ENCODE results near the gene KHDC4.

KHDC4 gene

DNA sequence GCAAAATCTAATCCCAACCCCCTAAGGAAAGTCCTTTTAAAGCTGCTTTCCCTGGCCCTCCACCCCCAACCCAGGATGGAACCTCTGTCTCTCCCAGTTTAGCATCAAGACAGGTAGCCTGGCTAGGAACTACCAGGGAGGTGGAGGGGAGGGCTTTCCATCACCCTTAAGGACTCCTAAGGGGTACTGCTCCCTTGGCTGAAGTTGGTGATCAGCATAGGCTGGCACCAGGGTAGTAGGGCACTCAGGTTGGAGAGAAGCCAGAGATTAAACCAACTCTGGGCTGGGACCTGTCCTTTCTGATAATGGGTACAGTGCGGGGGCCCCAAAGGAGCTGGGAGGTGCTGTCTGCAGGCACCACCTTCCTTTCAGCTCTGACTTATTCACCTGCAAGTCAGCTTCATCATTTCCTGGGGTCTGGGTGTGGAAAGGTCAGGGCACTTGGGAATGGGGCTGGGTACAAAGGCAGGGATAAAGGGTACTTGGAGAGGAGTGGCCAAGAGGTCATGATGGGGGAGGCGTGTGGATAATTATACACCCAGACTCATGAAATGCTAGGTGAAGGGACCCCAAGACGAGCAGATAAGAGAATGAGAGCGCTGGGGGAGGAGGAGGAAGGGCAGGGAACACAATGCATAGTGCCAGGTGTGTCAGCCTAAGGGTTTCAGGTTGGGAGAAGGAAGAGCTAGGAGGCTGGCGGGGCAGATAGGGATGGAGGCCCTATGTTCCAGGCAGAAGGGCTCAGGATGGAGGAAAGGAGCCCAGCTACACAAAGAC, 42.9 kb upstream of the KHDC4 start:
- H3K4me1 ChIP-seq (ENCODE audit: control insufficient read depth, insufficient read depth, low read length, poor library complexity, severe bottlenecking) = peaks cover 53% of the 10 kb centered on the region
- 3 to 4% methylated on average over 3 to 5 of the region's 5 CpGs for WGBS, 2 experiments (ENCODE audit: insufficient coverage in 2 of 2)

DNA sequence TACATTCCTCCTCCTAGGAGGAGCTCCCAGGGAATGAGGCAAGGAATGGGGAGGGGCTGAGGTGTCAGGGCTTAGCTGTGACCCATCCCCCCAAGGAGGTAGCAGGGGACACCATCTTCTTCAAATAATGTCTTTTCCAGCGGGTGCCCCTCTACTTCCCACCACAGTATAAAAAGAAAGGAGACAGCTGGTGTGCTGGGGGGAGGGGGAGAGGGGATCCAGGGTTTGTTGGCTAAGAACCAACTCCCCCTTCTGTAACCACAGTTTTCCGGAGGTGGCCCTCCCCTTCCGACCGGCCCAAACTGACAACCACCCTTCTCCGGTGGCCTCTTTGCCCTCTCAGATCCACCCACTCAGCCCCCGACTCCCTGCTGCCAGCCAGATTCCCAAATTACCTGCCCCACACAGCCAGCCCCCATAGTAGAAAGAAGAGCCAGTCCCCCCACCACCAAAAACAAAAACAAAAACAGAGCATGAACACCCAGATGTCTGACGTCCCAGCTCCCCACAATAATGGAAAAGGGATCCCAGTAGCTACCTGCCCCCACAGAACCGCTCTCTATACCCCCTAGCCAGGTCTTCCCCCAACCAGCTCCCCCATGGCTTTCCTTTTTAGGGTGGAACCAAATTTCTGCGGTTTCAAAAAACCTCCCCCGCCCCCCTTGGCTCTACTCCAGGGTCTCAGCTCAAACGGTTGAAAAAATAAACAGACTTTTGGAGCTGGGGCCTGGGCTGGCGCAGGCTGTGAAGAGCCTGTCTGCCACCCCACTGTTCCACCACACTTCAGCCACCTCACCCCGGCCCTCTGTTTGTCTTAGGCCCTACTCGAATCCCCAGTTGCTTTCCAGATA, 42.1 kb upstream of the KHDC4 start:
- Histone ChIP-seq H3K27ac (ENCODE audit: low read depth, low read length, severe bottlenecking) (peak overlapping the region; percentile 82), H3K4me1 (ENCODE audit: control insufficient read depth, insufficient read depth, low read length, poor library complexity, severe bottlenecking) (peaks cover 57% of the 10 kb centered on the region), H3K9me3 (ENCODE audit: control insufficient read depth, low read length) (no peaks in the 10 kb centered on the region), H3K4me3 (ENCODE audit: extremely low read depth, insufficient read depth, low read length, poor library complexity, severe bottlenecking) (peak overlapping the region; percentile 80), H3K36me3 (ENCODE audit: control insufficient read depth, insufficient read depth, low read length) (peaks cover 20% of the 10 kb centered on the region)
- 0 to 2% methylated on average over 7 to 9 of the region's 14 CpGs for WGBS, 2 experiments (ENCODE audit: insufficient coverage in 2 of 2)

More for the DNA sequence above, 42.9 kb upstream of the KHDC4 start:
- Histone ChIP-seq H3K9me3 (ENCODE audit: control insufficient read depth, low read length) (no peaks in the 10 kb centered on the region), H3K27ac (ENCODE audit: low read depth, low read length, severe bottlenecking) (peak overlapping the region; percentile 82), H3K4me3 (ENCODE audit: extremely low read depth, insufficient read depth, low read length, poor library complexity, severe bottlenecking) (peak overlapping the region; percentile 80), H3K36me3 (ENCODE audit: control insufficient read depth, insufficient read depth, low read length) (peaks cover 20% of the 10 kb centered on the region)

- Histone ChIP-seq H3K36me3 (ENCODE audit: control insufficient read depth, insufficient read depth, low read length) (peaks cover 20% of the 10 kb centered on the region), H3K4me1 (ENCODE audit: control insufficient read depth, insufficient read depth, low read length, poor library complexity, severe bottlenecking) (peaks cover 57% of the 10 kb centered on the region), H3K9me3 (ENCODE audit: control insufficient read depth, low read length) (no peaks in the 10 kb centered on the region), H3K27ac (ENCODE audit: low read depth, low read length, severe bottlenecking) (peak overlapping the region; percentile 60), H3K4me3 (ENCODE audit: extremely low read depth, insufficient read depth, low read length, poor library complexity, severe bottlenecking) (peak overlapping the region; percentile 80)
- WGBS, 2 experiments (ENCODE audit: insufficient coverage in 2 of 2) = 42 to 53% methylated on average over 3 of the region's 4 CpGs
These were observed 41.3 kb upstream of the KHDC4 start for GRCh38 chr1:155975375-155976061.

DNA sequence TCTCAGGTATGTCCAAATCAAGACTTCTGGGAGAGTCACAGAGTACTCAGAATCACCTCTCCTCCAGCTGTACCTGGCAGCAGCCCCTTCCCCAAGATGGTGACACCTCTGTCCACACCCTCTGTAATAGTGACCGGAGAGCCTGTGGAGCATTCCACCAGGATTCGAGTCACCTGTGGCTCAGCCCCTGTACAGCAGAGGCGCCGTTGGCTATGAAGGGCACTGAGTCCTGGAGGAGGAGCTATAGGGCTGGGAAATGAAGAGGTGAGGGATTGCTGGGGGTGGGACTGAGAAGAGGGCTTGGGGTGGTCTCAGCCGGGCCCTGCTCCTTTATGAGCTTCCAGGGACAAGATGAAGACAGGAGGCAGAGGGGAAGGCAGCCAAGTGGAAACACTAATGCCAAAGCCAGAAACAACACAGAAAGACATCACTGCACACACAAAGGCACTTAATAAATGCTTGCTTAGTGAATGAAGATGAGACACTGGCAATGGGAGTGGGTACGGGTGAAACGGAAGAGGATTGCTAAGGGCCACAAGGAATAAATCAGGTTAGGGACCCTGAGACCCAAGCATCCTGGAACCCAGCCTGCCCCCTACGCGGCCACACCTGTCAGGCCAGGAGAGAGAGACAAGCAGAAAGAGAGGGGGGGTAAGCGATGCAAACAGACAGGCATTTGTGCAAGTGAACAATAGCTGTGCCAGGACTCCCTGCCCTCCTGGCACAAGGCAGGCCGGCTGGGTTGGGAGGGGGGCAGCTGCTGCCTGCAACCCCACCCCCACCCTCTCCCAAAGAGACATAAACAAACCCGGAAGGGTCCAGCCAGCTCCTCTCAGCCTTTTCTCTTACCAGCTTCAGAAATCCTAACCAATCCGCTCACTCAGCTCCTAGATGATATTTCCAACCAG, 40.2 kb upstream of the KHDC4 start:
- H3K4me1 ChIP-seq (ENCODE audit: control insufficient read depth, insufficient read depth, low read length, poor library complexity, severe bottlenecking) = peaks cover 57% of the 10 kb centered on the region
- H3K4me3 ChIP-seq (ENCODE audit: extremely low read depth, insufficient read depth, low read length, poor library complexity, severe bottlenecking) = peak overlapping the region; percentile 80
- WGBS, 2 experiments (ENCODE audit: insufficient coverage in 2 of 2) = 81 to 84% methylated on average over 7 to 8 of the region's 13 CpGs
- H3K27ac ChIP-seq (ENCODE audit: low read depth, low read length, severe bottlenecking) = no peak overlapping the region
- H3K36me3 ChIP-seq (ENCODE audit: control insufficient read depth, insufficient read depth, low read length) = peaks cover 30% of the 10 kb centered on the region
- H3K9me3 ChIP-seq (ENCODE audit: control insufficient read depth, low read length) = no peaks in the 10 kb centered on the region

DNA sequence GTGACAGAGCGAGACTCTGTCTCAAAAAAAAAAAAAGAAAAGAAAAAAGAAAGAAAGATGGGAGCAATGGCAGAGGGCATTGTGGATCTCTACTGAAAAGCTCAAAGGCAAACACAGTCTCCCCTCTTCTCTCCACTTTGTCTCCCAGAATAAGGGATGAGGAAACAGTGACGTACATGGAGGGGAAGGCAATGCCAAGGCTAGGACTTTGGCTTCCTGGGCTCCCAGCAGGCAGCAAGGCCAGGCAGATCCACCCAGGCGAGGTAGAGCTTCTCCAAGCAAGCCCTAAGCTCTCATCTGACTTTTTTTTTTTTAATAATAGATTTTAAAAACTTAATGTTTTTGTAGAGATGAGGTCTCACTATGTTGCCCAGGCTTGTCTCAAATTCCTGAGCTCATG, 39.5 kb upstream of the KHDC4 start:
- Histone ChIP-seq H3K9me3 (ENCODE audit: control insufficient read depth, low read length) (no peaks in the 10 kb centered on the region), H3K4me1 (ENCODE audit: control insufficient read depth, insufficient read depth, low read length, poor library complexity, severe bottlenecking) (peaks cover 59% of the 10 kb centered on the region), H3K4me3 (ENCODE audit: extremely low read depth, insufficient read depth, low read length, poor library complexity, severe bottlenecking) (no peak overlapping the region), H3K27ac (ENCODE audit: low read depth, low read length, severe bottlenecking) (no peak overlapping the region), H3K36me3 (ENCODE audit: control insufficient read depth, insufficient read depth, low read length) (peaks cover 36% of the 10 kb centered on the region)
- 75 to 100% methylated on average over 1 of the region's 3 CpGs for WGBS, 2 experiments (ENCODE audit: insufficient coverage in 2 of 2)

- H3K27ac ChIP-seq (ENCODE audit: low read depth, low read length, severe bottlenecking) = no peak overlapping the region
- H3K9me3 ChIP-seq (ENCODE audit: control insufficient read depth, low read length) = no peaks in the 10 kb centered on the region
- 95 to 96% methylated on average over 8 of the region's 9 CpGs for WGBS, 2 experiments (ENCODE audit: insufficient coverage in 2 of 2)
- no peak overlapping the region for H3K4me3 ChIP-seq (ENCODE audit: extremely low read depth, insufficient read depth, low read length, poor library complexity, severe bottlenecking)
- peaks cover 51% of the 10 kb centered on the region for H3K36me3 ChIP-seq (ENCODE audit: control insufficient read depth, insufficient read depth, low read length)
- peaks cover 74% of the 10 kb centered on the region for H3K4me1 ChIP-seq (ENCODE audit: control insufficient read depth, insufficient read depth, low read length, poor library complexity, severe bottlenecking)
These were observed 37.9 kb upstream of the KHDC4 start for GRCh38 chr1:155971910-155972809.

DNA sequence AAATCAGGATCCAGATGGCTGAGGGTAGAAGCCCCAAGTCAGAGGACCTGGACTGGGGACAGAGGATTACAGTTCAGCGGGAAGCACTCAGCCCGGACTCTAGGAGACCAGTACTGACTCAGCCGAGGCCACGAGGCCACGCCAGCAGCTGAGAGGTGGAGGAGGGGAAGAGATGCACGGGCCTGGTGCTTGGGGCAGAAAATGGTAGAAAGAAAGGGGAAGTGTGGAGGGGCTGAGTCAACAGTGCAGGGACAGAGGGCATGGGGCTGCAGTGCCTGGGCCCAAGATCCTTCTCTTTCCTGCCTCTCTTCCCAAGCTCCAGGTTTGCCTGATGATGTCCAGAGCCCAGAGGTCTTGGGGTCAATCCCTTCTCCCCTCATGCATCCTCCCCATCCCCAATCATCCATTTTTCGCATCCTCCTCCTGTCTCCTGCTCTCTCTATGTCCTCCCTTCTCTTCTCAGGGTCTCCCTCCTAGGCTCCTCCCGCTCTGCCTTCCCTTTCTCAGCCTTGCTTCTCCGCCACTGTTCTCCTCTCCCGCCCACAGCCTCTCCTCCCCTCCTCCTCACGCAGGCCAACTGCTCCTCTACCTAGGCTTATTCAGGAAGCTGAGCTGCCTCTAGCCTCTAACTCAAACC, 36.4 kb upstream of the KHDC4 start:
- Histone ChIP-seq H3K9me3 (ENCODE audit: control insufficient read depth, low read length) (no peaks in the 10 kb centered on the region), H3K4me3 (ENCODE audit: extremely low read depth, insufficient read depth, low read length, poor library complexity, severe bottlenecking) (no peak overlapping the region), H3K27ac (ENCODE audit: low read depth, low read length, severe bottlenecking) (peak overlapping the region; percentile 79), H3K4me1 (ENCODE audit: control insufficient read depth, insufficient read depth, low read length, poor library complexity, severe bottlenecking) (peaks cover 64% of the 10 kb centered on the region), H3K36me3 (ENCODE audit: control insufficient read depth, insufficient read depth, low read length) (peaks cover 66% of the 10 kb centered on the region)
- 52 to 54% methylated on average over 11 of the region's 11 CpGs for WGBS, 2 experiments (ENCODE audit: insufficient coverage in 2 of 2)

DNA sequence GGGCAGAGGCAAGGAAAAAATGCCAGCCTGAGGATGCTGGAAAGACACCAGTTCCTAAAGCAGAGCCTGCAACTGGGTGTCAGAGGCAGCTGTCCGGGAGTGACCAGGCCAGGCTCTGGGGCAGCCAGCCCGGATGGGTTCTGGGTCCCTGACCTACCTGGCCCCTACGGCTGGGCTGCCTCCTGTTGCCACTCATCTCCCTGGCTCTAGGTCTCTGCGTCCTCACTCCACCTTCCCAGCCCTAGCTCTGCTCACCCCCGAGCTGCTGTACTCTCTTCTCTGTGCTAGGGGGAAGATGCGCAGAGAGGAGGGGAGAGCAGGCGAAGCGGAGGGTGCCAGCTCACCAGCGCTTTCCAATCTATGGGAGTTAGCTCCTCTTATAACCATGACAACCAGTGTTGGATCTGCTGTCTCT, 35.2 kb upstream of the KHDC4 start:
- H3K36me3 ChIP-seq (ENCODE audit: control insufficient read depth, insufficient read depth, low read length) = peaks cover 77% of the 10 kb centered on the region
- WGBS, 2 experiments (ENCODE audit: insufficient coverage in 2 of 2) = 92 to 100% methylated on average over 4 to 7 of the region's 9 CpGs
- H3K4me1 ChIP-seq (ENCODE audit: control insufficient read depth, insufficient read depth, low read length, poor library complexity, severe bottlenecking) = peaks cover 52% of the 10 kb centered on the region
- H3K9me3 ChIP-seq (ENCODE audit: control insufficient read depth, low read length) = no peaks in the 10 kb centered on the region
- no peak overlapping the region for H3K27ac ChIP-seq (ENCODE audit: low read depth, low read length, severe bottlenecking)
- H3K4me3 ChIP-seq (ENCODE audit: extremely low read depth, insufficient read depth, low read length, poor library complexity, severe bottlenecking) = no peak overlapping the region

DNA sequence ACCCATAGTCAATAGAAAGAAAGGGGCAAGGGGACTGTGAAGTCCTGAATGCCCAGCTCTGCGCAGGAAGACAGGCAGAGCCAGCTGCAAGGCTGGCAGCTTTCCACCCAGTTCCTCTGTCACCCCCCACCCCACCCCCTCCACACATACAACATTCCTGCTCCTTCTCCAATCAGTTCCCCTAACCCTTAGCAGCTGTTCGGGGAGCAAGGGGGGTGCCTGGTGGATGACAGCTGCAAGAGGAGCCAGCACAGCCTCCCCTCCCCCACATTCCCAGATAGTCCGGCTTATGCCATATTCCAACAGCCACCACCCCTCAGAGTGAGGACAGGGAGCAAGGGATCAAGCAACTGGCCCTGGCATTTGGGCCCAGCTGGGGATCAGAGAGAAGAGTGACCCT, 34.5 kb upstream of the KHDC4 start:
- Histone ChIP-seq H3K9me3 (ENCODE audit: control insufficient read depth, low read length) (no peaks in the 10 kb centered on the region), H3K4me3 (ENCODE audit: extremely low read depth, insufficient read depth, low read length, poor library complexity, severe bottlenecking) (no peak overlapping the region), H3K4me1 (ENCODE audit: control insufficient read depth, insufficient read depth, low read length, poor library complexity, severe bottlenecking) (peaks cover 50% of the 10 kb centered on the region), H3K36me3 (ENCODE audit: control insufficient read depth, insufficient read depth, low read length) (peaks cover 74% of the 10 kb centered on the region), H3K27ac (ENCODE audit: low read depth, low read length, severe bottlenecking) (peak overlapping the region; percentile 57)
- 83% methylated on average over 2 of the region's 3 CpGs; no CpG with 5 or more reads in 1 of the 2 experiments for WGBS, 2 experiments (ENCODE audit: insufficient coverage in 2 of 2)

All from mesodermal cell (in vitro differentiated cells).